DOHH2 (cell line): ENCODE measurements around the gene BICRA.
"Not testable (repeated sequence)": the region's sequence is repeated elsewhere in the genome, so short reads cannot be mapped to it uniquely, and the experiment has no call there.

Experiments
- CTCF ChIP-seq: fragments of 200-600 bp; sonication (generic); IDR thresholded peaks from one replicate; pipeline ENCODE4 v1.5.1; 2014; ENCODE audit warnings: antibody characterized with exemption, mild to moderate bottlenecking, low read depth, low read length; ENCODE audit not compliant: poor library complexity, severe bottlenecking
- EZH2phosphoT487 ChIP-seq: fragments of 200-600 bp; sonication (generic); IDR thresholded peaks from 2 replicates; pipeline ENCODE4 v1.6.1; 2017; ENCODE audit warnings: borderline replicate concordance, mild to moderate bottlenecking, antibody characterized with exemption, low read length, moderate library complexity, mixed read lengths

- TF ChIP-seq CTCF, EZH2phosphoT487: not testable (repeated sequence)
These were observed 119.4 kb downstream of the BICRA start for GRCh38 chr19:47728295-47728694.
